Upper lobe of left lung (tissue), 6 donors: Measurements from ENCODE around the gene ESAM. TPM values are rescaled to one million over a fixed set of nuclear protein-coding genes. Genes with fewer than 3 reads are reported as not detected.

Experiments
- ATAC-seq, 2 donors: fragments of 200-7000 bp; cut with Tn5 transposase; one replicate each; pipeline ENCODE4 v1.9.1; 2022; ENCODE audit warnings: mild to moderate bottlenecking in 2 of 2, moderate library complexity in 2 of 2; ENCODE audit not compliant: low FRiP score in 2 of 2
- DNase-seq, 2 donors: peaks; one replicate each; pipeline ENCODE4 v3.0.0-alpha.2; 2019 to 2020
- H3K27ac ChIP-seq, 4 donors: fragments of 200-600 bp; sonication (generic); one replicate each; pipeline ENCODE4 v1.5.1; 2016 to 2019
- H3K27me3 ChIP-seq, 4 donors: fragments of 200-600 bp; sonication (generic); one replicate each; pipeline ENCODE4 v1.5.1; 2017 to 2019
- H3K36me3 ChIP-seq, 4 donors: fragments of 200-600 bp; sonication (generic); one replicate each; pipeline ENCODE4 v1.5.1; 2016 to 2019
- H3K4me1 ChIP-seq, 4 donors: fragments of 200-600 bp; sonication (generic); one replicate each; pipeline ENCODE4 v1.5.1; 2018 to 2019
- H3K4me3 ChIP-seq, 4 donors: fragments of 200-600 bp; sonication (generic); one replicate each; pipeline ENCODE4 v1.5.1; 2017 to 2019; ENCODE audit warnings: mild to moderate bottlenecking in 2 of 4, moderate library complexity in 1 of 4
- H3K9me3 ChIP-seq, 4 donors: fragments of 200-600 bp; sonication (generic); one replicate each; pipeline ENCODE4 v1.5.1; 2018 to 2019
- CTCF ChIP-seq, 6 experiments: fragments of 450-650 bp in 4 of 6; fragments of 200-600 bp in 2 of 6; sonication (generic) in 2 of 6; IDR thresholded peaks; one replicate each; pipeline ENCODE4 v1.5.1; 2016 to 2019; ENCODE audit warnings: antibody characterized with exemption in 6 of 6
- EP300 ChIP-seq, 4 donors: sonication (generic); formaldehyde crosslinking; IDR thresholded peaks; one replicate each; pipeline ENCODE4 v1.5.1; 2017; ENCODE audit warnings: antibody characterized with exemption in 4 of 4, control low read depth in 2 of 4
- POLR2A ChIP-seq, 4 donors: fragments of 450-650 bp; IDR thresholded peaks; one replicate each; pipeline ENCODE4 v1.5.1; 2016 to 2017; ENCODE audit warnings: antibody characterized with exemption in 4 of 4, mild to moderate bottlenecking in 2 of 4
- POLR2AphosphoS5 ChIP-seq, 2 donors: sonication (generic); formaldehyde crosslinking; IDR thresholded peaks; one replicate each; pipeline ENCODE4 v1.5.1; 2017; ENCODE audit warnings: antibody characterized with exemption in 2 of 2
- WGBS, 2 donors: methylation state at CpG; one replicate each; pipeline ENCODE4 v1.1.5; 2017 to 2018; 5-methylcytosine and 5-hydroxymethylcytosine counted together
- total RNA-seq, 6 donors: library from RNA; depleted of rRNA in 4 of 6; stranded (reverse); fragments of >200 nt in 4 of 6; gene quantifications; one replicate each; pipeline versions ENCODE4 v1.1.0 to v1.2.1, GENCODE V29; 2016 to 2021
- donor health status: DM: no; HTN: no; CAD: no; lungs with moderate emphysema.
- donor health status: DM: no; HTN: yes; CAD: no; lungs with severe emphysema.

The ESAM gene
- 100 to 1,000 TPM in 4 of 6 donors, 10 to 100 TPM in 2; 39.8 to 177 (median 128) TPM for total RNA-seq

GRCh38 chr11:124762105-124762623 lies at the start of gene ESAM:
TSS of gene ESAM (minus strand) at chr11:124762290. CDS start at chr11:124762154, 136 bp downstream.
- Histone ChIP-seq H3K27me3 (peaks cover 0 to 9% (median 5%) of the 10 kb centered on the region in 4 donors), H3K36me3 (peaks cover 0 to 26% (median 2%) of the 10 kb centered on the region in 4 donors), H3K4me1 (peaks cover 39 to 67% (median 49%) of the 10 kb centered on the region in 4 donors), H3K9me3 (no peaks in the 10 kb centered on the region), H3K27ac (peak within 1 kb of the TSS; percentile 91 to 97 (median 95)), H3K4me3 (peak within 1 kb of the TSS; percentile 62 to 84 (median 73))
- TF ChIP-seq POLR2A (IDR thresholded peaks at IDR 0.05) (peak; percentile 11 to 88 (median 54)), EP300 (IDR thresholded peaks at IDR 0.05) (peak in 1 of 4 donors; percentile 22), CTCF (IDR thresholded peaks at IDR 0.05) (no peak), POLR2AphosphoS5 (IDR thresholded peaks at IDR 0.05) (peak; percentile 94)
- ATAC-seq (peak in 1 of 2 donors; percentile 47), DNase-seq (peak; percentile 80 to 95)
- 0% methylated on average over 34 of the region's 55 CpGs; no CpG with 5 or more reads in 1 of the 2 donors for WGBS, 2 donors

- DNase-seq: no peak
- H3K4me3 ChIP-seq: no peak overlapping the region
- no peak for ATAC-seq
- TF ChIP-seq CTCF (IDR thresholded peaks at IDR 0.05) (no peak), POLR2A (IDR thresholded peaks at IDR 0.05) (no peak), POLR2AphosphoS5 (IDR thresholded peaks at IDR 0.05) (no peak)
- H3K27me3 ChIP-seq: no peaks in the 10 kb centered on the region
- H3K36me3 ChIP-seq: no peaks in the 10 kb centered on the region
- no peaks in the 10 kb centered on the region for H3K4me1 ChIP-seq
- no peak overlapping the region for H3K27ac ChIP-seq
- H3K9me3 ChIP-seq: no peaks in the 10 kb centered on the region
- 75 to 81% methylated on average over 10 of the region's 10 CpGs for WGBS, 2 donors
Observed at GRCh38 chr11:124811399-124812125, 49.5 kb upstream of the ESAM start.

GRCh38 chr11:124807660-124808270 lies 45.7 kb upstream of the ESAM start:
- H3K4me3 ChIP-seq: no peak overlapping the region
- H3K9me3 ChIP-seq: no peaks in the 10 kb centered on the region
- no peak for DNase-seq
- ATAC-seq: no peak
- H3K27me3 ChIP-seq: no peaks in the 10 kb centered on the region
- WGBS, 2 donors: 76 to 80% methylated on average over 5 to 6 of the region's 6 CpGs
- no peak overlapping the region for H3K27ac ChIP-seq
- H3K4me1 ChIP-seq: no peaks in the 10 kb centered on the region
- H3K36me3 ChIP-seq: peaks cover 0 to 4% (median 2%) of the 10 kb centered on the region in 4 donors
- TF ChIP-seq POLR2AphosphoS5 (IDR thresholded peaks at IDR 0.05) (no peak), CTCF (IDR thresholded peaks at IDR 0.05) (no peak), EP300 (IDR thresholded peaks at IDR 0.05) (no peak), POLR2A (IDR thresholded peaks at IDR 0.05) (no peak)

- DNase-seq (no peak), ATAC-seq (no peak)
- TF ChIP-seq CTCF (IDR thresholded peaks at IDR 0.05): no peak
- TF ChIP-seq POLR2AphosphoS5 (IDR thresholded peaks at IDR 0.05): no peak
- TF ChIP-seq EP300 (IDR thresholded peaks at IDR 0.05): no peak
- TF ChIP-seq POLR2A (IDR thresholded peaks at IDR 0.05): no peak
- Histone ChIP-seq H3K36me3 (peaks cover 0 to 4% (median 2%) of the 10 kb centered on the region in 4 donors), H3K9me3 (no peaks in the 10 kb centered on the region), H3K4me3 (no peak overlapping the region), H3K4me1 (no peaks in the 10 kb centered on the region), H3K27ac (no peak overlapping the region), H3K27me3 (no peaks in the 10 kb centered on the region)
- 95 to 97% methylated on average over 5 of the region's 5 CpGs for WGBS, 2 donors
Observed at GRCh38 chr11:124807201-124807600, 45.1 kb upstream of the ESAM start.
